Measurements from ENCODE around the gene TMEM170B.
"Not testable (repeated sequence)": the region's sequence is repeated elsewhere in the genome, so short reads cannot be mapped to it uniquely, and the experiment has no call there.

Gene TMEM170B

GRCh38 chr6:11528996-11529395 is 8.6 kb upstream of the TMEM170B start:
- no peak for DNase-seq (ENCODE audit: low read depth)

GRCh38 chr6:11532097-11532496 is 5.5 kb upstream of the TMEM170B start:
- DNase-seq (ENCODE audit: low read depth): no peak

DNA sequence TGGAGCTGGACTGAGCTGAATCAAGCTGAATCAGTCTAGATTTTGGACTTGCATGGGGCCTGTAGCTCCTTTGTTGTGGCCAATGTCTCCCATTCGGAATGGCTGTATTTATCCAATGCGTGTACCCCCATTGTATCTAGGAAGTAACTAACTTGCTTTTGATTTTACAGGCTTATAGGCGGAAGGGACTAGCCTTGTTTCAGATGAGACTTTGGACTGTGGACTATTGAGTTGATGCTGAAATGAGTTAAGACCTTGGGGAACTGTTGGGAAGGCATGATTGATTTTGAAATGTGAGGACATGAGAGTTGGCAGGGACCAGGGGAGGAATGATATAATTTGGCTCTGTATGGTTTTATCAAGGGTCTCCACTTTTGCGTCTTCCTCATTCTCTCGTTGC is 3.0 kb upstream of the TMEM170B start:
- no peak for DNase-seq (ENCODE audit: low read depth)

- no peak for DNase-seq (ENCODE audit: low read depth)
These were observed 1.7 kb upstream of the TMEM170B start for GRCh38 chr6:11535801-11536230.

DNA sequence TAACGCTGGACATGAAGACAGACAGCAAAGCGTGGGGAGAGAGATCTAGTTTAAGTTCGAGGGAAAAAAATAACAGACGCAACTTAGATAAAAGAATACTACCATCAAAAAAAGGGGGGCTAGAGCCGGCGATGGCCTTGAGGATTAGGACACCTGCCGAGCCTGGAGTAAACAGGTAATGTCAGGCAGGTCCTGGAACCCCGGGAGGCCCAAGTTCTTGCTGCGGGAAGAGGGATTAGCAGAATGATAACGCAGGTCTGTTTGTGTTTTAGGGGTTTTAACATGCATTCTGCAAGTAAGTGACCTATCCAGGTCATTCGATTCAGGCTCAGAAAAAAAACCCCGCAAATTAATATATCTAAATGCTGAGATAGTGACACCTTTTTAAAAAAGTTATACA is 754 bp upstream of the TMEM170B start:
- no peak for DNase-seq (ENCODE audit: low read depth)

DNA sequence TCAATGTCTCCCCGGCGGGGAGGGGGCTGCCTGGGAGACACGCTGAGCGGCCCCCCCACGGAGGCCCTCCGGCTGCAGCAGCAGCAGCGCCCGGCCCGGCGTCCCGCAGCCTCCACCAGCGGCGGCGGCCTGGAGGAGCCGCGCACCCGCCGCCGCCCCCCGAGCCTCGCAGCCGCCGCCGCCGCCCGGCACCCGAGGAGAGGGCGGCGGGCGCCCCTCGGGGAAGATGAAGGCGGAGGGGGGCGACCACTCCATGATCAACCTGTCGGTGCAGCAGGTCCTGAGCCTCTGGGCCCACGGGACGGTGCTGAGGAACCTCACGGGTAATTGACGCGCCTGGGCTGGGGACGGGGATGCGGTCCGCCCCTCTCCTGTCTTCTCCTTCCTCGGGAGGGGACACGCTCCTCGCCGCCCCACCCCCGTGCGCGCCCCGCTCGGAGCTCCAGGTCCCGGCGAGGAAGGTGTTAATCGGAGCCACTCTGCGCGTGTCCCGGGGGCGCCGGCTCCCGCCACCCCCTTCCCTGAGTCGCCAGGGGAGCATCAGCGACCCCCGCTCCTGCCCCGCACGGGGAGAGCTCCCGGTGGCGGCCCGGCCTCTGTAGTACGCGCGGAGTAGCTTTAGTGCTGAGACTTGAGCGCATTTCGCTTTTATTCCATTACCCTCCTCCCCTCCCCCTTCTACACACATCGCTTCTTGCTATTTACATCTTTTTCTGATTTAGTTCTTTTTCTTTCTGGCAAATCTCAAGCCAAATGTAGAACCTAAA is 686 bp downstream of the TMEM170B start:
- DNase-seq (ENCODE audit: low read depth): peak; percentile 7

DNA sequence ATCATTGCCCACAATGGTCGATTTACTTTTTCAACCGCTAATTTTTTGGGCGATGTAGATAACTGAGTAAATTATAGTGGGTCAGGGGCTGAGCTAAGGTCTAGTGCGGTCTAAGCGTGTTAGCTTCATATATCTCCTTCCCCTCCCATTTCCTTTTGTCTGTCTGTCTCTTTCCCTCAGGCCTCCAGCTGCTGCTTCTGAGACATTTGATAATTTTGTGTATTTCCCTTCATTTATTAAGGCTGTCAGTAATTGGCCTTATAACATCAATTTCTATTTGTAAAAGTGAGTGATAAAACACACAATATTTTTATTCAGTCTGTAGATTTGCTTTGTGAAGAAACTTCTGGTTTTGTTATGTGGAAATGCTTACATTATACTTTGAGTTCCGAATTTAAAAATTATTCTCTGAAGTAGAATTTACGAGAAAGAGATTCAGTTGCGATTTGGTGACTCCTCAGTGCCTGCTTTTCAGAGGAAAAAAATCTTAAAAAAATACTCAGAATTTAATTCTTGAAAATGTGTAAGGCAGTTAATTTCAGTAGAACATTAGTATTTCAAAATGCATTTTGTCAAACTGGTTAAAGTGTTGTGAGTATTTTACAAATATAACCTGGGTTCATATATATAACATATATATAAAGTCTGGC is 1.4 kb downstream of the TMEM170B start:
- DNase-seq (ENCODE audit: low read depth): no peak

DNA sequence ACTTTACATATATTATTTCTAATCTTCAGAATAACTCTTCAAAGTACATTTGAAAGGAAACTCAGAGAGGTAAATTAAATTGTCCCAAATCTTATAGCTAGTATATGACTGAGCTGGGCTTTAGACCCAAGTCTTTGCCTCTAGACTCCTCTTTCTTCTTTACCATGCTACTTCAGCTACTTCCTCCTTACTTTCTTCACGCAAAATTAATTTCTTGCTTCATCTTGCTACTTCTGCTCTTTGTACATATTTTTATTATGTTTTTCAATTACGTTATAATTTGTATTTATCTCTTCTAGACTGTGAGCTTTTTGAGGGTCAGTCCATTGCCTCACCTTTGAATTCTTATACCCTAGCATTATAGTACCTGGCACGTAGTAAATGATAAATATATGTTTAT is 5.3 kb downstream of the TMEM170B start:
- no peak for DNase-seq (ENCODE audit: low read depth)

DNA sequence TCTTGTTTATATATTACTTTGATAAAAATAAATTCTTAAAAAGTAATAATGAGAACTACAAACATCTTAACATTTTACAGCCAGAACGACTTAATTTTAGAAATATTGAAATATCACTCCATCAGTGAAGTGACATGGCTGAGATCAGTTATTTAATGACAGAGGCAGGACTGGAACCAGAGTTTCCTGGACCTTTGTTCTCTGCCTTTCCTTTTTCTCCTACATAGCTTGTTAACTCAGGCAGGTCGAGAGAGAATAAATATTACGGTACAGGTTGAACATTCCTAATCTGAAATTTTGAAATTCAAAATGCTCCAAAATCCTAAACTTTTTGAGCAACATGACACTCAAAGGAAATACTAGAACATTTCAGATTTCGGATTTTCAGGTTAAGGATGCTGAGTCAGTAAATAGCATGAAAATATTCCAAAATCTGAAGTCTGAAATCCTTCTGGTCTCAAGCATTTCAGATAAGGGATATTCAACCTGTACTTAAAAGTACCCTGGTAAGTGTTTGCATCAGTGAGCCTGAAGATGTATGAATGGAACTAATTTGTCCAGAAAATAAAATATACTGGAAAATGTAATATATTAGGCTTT is 6.5 kb downstream of the TMEM170B start:
- no peak for DNase-seq (ENCODE audit: low read depth)

DNA sequence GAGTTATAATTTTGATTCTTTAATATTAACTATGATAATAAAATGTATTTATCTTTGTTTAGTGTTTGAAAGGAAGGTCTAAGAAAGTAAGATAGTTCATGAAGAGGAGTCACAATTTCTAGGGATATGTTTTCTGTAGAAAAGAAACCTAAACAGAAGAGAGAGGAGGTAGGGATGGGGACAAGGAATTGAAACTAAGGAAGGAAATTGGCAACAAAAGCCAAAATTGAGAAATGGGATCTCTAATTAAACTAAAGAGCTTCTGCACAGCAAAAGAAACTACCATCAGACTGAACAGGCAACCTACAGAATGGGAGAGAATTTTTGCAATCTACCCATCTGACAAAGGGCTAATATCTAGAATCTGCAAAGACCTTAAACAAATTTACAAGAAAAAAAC is 10.3 kb downstream of the TMEM170B start:
- DNase-seq (ENCODE audit: low read depth): not testable (repeated sequence)

DNA sequence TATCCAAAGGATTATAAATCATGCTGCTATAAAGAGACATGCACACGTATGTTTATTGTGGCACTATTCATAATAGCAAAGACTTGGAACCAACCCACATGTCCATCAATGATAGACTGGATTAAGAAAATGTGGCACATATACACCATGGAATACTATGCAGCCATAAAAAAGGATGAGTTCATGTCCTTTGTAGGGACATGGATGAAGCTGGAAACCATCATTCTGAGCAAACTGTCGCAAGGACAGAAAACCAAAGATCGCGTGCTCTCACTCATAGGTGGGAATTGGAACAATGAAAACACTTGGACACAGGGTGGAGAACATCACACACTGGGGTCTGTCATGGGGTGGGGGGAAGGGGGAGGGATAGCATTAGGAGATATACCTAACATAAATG is 11.0 kb downstream of the TMEM170B start:
- DNase-seq (ENCODE audit: low read depth): not testable (repeated sequence)

DNA sequence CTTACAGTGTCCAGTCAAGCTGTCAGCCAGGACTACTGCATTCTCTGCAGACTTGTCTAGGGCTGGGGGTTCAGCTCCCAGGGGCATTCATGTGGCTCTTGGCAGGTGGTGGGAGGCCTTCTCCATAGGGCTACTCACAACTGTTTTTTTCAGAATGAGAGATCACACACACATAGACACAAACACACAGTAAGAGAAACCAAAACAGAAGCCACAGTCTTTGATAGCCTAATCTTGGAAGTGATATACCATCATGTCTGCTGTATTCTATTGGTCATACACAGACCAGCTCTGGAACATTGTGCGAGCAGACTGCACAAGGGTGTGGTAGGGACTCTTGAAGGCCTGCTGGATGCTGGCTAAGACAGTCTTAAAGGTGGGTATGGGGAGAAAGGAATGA is 13.5 kb downstream of the TMEM170B start:
- no peak for DNase-seq (ENCODE audit: low read depth)

DNA sequence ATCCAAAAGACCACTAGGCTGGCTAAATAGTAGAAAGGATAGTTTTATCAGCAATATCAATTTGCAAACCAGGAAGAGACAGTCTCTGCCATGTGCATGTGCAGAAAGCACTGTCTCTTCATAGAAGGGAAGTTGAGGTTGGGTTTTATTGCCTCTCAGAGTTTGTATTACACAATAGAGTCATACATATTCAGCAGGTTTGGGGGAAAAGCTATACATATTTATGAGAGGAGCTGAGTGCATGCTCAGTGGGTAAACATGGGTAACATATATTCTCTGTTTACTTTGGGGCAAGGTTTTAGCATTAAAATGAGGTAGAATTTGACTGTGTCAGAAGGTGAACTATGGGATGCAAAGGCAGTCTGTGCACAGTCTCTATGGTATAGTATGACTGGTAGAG is 14.9 kb downstream of the TMEM170B start:
- no peak for DNase-seq (ENCODE audit: low read depth)

- DNase-seq (ENCODE audit: low read depth): no peak
These were observed 16.3 kb downstream of the TMEM170B start for GRCh38 chr6:11553824-11554223.

GRCh38 chr6:11556309-11556708 is 18.8 kb downstream of the TMEM170B start:
- DNase-seq (ENCODE audit: low read depth): no peak

GRCh38 chr6:11563793-11564192 is 26.2 kb downstream of the TMEM170B start:
- no peak for DNase-seq (ENCODE audit: low read depth)

DNA sequence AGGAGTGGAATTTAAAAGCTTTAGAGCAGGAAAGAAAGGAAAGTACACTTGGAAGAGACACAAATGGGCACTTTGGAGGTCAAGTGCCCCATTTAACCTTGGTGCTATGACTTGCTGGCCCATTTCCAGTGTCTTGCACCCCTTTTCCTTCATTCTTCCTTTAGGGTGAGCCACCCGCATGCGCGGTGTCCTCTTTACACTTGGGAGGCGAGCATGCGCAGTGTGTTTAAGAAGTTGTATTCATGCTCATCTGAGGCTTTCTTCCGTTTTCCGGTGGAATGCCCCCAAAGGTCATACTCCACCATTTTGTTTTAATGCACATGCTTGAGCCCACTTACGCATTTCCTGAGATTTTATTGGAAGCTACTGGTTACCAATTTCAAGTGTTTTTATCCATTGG is 29.1 kb downstream of the TMEM170B start:
- DNase-seq (ENCODE audit: low read depth): no peak

DNA sequence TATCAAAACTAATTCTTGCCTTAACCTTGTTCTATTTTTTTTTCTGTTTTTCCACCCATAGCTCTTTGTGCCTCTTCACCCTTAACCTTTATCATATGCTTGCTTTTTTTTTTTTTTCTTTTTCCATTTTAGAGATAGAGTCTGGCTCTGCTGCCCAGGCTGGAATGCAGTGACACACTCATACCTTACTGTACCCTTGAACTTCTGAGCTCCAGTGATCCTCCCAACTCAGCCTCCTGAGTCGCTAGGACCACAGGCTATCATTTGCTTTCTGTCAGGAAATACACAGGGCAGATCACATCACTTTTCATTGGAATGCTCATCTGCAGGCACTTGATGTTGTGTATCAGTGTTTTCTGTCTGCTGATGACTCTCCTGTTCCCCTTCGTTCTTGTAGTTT is 33.5 kb downstream of the TMEM170B start:
- no peak for DNase-seq (ENCODE audit: low read depth)

GRCh38 chr6:11575408-11576033 is 38.0 kb downstream of the TMEM170B start:
- DNase-seq (ENCODE audit: low read depth): peak; percentile 17

DNA sequence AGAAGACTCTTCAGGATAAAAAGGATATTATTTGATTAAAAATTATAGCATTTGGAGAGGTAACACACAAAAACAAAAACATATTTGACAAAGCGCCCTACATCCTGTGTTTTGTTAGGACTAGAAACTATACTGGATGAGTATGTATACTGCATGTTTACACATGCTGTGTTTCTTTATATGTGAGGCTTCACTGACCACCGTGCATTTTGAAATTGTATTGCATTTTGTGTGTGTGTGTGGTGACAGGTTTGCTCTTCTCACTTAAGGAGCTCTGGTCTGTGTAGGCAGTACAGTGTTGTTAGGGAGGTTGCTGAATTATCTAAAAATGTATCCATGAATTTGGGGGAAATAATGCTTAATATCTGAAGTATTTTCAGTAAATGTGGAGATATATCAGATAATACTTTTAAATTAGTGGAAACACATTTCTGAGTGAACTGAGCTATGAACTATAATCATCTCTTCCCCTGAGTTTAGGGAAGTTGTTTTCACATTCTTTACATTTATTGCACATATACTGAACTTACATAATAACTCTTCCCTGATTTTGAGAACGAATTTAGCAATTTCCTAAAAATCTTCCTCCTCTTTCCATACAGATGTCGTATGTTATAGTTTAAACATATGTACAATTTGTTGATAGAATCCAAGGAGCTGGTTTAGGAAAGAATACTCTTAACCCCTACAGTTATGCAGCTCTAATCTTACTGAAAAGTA is 43.3 kb downstream of the TMEM170B start:
- no peak for DNase-seq (ENCODE audit: low read depth)

DNA sequence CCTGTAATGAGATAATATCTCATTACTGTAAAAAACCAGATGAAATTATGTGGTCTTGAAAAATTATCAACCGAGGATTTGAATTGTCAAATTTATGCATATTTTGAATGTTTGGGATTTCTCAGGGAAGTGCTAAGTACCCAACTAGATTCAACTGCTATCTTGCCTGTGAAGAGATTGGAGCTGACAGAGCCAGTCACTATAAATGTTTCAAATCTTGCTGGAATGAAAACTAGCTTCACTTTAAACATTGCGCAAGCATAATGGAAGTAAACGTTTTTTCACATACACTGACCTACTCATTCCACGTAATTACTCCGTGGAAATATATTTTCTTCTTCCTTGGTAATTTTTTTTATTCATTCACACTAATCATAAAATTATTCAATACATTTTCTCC is 46.7 kb downstream of the TMEM170B start:
- no peak for DNase-seq (ENCODE audit: low read depth)

GRCh38 chr6:11585426-11586016 is 48.0 kb downstream of the TMEM170B start:
- DNase-seq (ENCODE audit: low read depth): no peak
